CD4-positive, alpha-beta T cell treated with Interleukin-12 subunit alpha and Interleukin-12 subunit beta, for 1 hour (primary cell): Measurements from ENCODE around the gene MAN1B1.

Experiments used
- DNase-seq: peaks from one replicate; pipeline ENCODE4 v3.0.0-alpha.2; 2020

The MAN1B1 gene

DNA sequence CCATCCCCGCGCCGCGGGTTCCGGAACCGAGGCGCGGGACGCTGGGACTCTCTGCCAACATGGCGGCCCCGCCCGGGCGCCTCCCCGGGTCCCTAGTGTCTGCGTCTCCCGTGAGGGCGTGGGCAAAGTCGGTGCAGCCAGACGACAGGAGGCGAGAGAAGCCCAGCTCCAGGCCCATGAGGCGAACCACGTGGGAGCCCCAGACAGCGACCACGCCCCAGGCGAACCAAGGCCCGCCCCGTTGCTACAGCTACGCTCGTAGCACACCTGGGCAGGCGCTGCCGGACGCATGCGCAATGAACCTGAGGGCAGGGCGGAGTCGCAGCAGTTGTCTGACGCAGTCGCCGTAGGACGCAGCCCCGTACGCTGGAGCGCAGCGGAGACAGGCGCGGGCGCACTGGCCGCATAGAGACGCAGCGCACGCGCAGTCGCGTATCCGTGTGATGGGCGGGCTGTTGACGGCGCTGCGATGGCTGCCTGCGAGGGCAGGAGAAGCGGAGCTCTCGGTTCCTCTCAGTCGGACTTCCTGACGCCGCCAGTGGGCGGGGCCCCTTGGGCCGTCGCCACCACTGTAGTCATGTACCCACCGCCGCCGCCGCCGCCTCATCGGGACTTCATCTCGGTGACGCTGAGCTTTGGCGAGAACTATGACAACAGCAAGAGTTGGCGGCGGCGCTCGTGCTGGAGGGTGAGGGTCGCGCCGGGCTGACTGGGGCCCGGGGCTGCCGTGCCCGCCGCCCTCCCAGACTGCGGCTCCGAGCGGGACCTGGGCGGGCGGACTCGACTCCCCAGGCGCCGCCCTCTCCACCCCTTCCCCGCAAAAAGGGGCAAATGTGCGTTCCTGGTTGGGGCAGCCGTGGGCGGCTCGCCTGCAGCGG is at the start of gene MAN1B1:
Gene MAN1B1, plus strand, starts transcription at position 455 of the 878 bp plus-strand sequence. Its CDS starts 15 bp downstream, at position 470.
- DNase-seq, result peak; percentile 100

DNA sequence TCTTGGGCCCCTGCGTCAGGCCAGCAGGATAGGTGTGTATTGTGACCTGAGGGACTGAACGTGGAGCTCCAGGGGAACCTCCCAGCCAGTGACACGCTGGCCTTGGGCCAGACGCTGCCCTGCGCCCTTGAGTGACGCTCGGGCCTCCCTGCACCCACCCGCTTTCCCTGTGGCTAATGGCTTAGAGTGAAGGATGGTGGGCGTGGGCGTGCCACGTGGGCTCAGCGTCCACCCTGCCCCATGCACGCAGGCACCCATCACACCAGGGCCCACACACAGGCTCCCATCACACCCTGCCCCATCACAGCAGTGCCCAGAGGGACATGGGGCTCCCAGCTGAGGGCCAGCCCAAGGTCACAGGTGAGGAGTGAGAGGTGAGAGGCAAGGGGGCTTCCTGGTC is 49.8 kb upstream of the MAN1B1 start:
- DNase-seq, result no peak

DNA sequence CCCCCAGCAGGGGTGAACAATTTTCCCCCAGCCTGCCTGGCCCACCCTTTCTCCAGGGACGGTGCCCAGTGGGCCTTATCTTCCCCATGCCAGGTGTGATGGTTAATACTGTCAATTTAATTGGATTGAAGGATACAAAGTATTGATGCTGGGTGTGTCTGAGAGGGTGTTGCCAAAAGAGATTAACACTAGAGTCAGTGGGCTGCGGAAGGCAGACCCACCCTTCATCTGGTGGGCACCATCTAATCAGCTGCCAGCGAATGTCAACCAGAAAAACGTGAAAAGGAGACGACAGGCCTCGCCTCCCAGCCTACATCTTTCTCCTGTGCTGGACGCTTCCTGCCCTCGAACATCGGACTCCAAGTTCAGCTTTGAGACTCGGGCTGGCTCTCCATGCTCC is 49.3 kb upstream of the MAN1B1 start:
- no peak for DNase-seq

DNA sequence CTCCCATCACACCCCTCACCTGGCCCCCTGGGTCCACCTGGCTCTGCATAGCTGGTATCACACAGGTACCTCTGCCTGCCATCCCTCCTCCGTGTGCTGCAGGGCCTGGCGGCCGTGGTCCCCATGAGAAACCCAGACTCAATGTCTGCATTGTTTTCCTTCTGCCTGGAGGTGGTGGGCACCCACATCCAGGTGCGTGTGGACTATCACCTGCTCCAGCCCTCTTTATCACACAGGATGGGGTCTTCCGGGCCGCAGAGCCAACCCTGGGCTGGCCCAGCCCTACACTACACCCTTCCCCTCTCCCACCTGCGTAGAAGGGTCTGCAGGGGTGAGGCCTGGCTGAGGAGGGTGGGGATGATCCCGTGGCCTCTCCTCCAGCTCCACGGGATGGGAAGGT is 47.9 kb upstream of the MAN1B1 start:
- no peak for DNase-seq

DNA sequence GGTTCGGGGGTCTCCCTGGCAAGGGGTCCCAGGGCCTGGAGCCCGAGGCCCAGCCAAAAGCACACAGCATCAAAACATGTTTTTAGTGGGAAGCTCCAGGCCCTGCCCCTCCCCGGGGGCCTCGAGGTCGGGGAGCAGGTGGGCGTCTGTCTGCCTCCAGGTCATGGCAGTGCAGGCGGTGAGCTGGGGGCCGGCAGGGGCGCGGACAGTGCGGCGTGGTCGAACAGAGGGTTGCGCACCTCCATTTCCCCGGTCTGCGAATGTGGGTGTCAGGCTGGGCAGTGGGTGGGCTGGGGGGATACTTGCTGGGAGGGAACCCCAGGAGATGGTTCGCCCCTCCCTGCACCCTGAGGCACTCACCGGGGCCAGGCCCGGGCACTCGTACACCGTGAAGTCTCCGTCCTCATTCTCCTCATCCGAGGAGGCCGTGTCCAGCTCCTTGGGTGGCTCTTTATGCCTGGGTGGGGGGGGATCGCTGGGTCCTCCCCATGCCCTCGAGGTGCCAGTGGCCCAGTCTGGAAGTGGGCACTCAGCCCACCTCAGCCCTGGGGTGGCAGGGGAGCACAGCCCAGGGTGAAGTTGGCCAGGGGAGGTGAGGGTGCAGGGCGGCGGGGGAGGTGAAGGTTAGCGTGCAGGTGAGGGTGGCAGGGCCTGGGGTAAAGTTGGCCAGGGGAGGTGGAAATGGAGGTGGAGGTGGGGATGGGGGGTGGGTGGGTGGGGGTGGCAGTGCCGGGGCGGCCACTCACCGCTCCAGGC is 47.0 kb upstream of the MAN1B1 start:
- DNase-seq, result no peak

DNA sequence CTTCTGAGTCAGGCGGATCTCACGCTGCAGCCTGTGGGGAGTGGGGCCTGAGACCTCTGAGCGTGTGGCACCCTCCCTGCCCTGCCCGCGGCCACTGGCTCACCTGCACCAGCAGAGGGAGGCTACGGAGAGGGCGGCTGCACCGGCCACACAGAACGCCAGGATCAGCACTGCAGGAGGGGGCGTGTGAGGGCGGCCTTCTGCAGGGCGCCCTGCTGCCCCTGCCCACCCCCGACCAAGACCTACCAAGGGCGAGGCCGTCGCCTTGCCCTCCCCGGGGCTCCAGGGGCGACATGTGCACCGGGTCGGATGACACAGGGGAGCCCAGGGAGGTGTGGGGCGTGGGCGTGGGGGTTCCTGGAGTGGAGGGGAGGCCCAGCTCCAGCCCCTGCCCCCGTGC is 46.2 kb upstream of the MAN1B1 start:
- DNase-seq, result no peak

DNA sequence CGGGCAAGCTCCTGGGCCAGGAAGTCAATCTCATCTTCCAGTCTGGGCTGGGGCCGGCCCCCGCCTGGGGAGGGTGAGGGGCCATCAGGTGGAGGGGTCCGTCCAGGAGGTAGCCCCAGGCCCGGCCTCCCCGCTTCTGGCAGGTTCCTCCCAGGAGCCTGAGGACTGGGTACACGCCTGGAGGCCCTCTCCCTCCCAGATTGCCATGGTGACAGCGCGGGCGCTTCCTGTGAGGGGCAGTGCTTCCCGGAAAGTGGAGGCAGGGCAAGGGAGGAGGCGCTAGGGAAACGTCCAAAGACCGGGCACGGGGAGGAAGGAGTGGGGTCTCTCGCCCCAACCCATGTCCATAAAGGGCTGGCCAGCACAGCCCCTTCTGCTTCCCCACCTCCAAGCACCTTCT is 45.7 kb upstream of the MAN1B1 start:
- no peak for DNase-seq

DNA sequence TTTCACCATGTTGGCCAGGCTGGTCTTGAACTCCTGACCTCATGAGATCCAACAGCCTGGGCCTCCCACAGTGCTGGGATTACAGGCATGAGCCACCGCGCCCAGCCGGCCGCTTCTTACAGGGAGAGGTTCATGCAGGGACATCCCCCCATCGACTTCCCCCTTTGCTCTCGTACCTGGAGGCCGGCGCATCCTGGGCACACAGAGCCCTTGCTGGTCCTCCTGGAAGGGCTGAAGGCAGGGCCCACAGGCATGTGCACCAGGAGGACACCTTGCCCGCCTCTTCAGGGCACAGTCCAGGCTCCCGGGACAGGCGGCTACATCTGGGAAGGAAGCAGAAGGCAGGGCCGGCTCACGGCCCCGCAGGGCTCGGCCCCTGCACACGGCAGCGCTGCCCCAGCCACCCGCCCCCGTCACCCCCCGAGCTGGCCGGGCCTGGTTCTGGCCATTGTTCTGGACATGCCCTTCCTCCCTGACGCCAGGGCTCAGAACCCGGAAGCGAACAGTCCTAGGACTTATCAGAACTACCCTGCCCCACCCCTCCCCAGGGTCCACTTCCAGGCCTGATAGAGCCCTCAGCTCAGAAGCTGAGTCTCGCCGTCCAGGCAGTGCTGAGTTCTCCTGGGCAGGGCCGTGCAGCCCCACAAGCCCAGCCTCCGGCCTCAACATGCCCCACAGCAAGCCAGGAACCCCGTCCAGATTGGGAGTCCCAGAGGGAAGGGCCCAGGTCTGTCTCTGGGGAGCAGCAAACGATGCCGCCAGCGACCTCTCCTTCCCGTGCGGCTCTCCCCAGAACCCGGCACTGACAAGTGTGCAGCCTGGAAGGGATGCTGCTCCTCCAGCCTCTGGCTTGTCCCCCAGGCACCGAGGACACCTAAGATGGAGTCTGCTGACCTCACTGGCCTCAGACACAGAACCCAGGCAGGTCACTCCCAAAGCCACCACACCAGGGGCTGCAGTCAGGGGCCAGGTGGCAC is 43.7 kb upstream of the MAN1B1 start:
- no peak for DNase-seq

DNA sequence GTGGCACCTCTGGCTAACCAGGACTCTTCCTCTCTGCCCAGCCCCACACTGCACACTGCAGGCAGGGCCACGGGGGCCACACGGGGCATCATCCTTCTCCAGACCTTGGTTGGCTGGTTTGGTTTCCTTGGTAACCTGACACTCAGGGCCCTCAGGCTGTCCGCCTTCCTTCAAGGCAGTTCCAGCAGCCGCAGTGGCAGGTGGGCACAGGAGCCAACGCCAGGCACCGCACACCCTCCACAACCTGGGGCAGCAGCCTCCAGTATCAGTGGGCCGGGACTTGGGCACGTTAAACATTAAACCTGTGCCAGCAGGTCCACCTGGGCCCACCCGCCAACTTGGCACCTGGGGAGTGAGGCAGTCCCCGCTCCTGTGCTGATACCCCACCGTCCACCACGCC is 42.7 kb upstream of the MAN1B1 start:
- DNase-seq, result no peak

DNA sequence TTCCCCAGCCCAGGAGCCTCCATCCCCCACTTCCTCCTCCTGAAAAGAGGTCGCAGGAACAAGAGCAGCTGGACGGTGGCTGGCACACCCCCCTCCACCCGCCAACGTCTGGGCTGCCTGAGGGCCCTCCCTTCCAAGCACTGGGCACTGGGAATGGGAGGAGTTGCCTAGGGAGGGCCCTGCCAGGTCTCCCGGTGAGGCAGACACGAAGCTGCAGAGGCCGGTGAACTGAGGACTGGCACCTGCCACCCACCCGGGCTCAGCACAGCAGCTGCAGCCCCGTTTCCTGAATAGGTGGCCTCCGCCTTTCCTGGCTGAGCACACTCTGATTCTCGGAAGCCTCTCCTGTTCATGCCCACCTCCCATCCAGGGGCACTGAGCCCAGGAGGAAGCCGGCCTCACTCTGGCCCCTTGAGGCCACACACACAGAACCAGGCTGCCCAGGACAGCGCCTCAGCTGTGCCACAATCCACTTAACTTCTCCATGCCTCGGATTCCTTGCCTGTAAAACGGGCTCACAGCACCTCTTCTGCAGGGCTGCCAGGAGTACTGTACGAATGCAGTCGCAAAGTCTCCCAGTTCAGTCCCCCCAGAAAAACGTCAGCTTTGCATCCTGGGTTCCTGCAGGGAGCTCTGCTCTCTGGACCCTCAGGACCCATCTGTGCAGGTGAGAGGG is 42.1 kb upstream of the MAN1B1 start:
- DNase-seq, result no peak

DNA sequence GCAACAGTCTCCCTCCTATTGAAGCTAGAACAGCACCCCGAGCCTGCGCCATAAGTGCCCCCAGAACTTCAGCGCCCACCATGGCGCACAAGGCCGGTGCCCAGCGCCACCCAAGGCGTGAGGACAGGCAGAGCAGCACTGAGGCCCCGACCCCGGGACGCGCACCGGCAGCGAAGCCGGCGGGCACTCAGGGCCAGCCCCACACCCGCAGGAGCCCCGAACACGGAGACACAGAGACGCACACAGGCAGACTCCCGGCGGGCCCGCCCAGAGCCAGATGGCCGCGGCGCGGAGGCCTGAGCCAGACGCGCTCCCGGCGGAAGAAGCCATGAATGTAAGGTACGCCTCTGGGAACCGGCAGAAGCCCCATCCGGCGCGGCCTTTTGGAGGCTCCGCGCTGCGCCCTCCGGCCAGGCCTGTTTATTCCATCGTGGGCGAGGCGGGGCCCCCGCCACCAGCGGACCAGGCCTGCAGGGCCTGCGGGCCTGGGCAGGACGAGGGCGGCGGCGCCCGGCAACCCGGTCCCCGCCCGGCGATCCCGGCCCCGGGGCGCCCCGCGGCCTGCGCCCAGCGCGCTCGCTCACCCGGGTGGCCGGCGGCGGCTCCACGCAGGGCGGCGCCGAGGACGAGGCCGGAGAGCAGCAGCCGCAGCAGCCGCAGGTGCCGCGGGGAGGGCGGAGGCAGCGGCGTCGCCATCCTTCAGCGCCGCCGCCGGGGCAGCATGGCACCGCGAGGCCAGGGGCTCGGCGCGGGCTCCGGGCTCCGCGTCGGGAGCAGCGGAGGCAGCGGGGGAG is 41.3 kb upstream of the MAN1B1 start:
- no peak for DNase-seq

DNA sequence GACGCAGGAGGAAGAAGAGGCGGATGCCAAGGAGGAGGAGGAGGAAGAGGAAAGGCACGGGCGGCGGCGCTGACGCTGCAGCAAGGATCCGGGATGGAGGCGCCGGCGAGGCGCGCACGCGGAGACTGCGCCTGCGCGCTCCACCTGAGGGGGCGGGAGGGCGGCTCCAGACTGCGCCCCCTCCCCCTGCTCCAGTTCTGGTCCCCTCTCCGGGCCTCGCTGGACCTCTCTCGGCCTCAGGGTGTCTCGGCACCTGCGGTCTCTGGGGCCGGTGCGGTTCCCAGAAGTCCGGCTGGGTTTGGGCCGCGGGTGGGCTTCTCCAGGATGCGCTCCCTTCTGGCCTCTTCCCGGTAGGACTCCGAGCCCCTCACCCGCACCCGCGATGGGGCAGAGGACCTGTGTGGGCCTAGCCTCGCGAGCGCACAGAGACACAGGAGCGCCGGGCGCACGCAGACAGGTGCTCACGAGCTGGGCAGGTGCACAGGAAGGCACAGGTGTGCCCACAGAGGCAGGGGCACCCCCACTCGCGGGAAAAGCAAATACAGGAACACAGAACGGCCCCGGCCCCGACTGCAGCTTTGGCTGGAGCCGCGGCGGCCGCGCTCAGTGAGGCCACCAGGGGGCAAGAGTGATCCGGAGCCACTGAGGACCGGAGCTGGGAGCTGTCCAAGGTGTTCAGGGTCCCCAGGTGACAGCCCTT is 40.5 kb upstream of the MAN1B1 start, which contains the start of gene NPDC1:
Gene NPDC1, minus strand, starts transcription at position 90 of the 700 bp plus-strand sequence. CDS start 188 bp downstream, outside the sequence.
- DNase-seq, result peak; percentile 86

DNA sequence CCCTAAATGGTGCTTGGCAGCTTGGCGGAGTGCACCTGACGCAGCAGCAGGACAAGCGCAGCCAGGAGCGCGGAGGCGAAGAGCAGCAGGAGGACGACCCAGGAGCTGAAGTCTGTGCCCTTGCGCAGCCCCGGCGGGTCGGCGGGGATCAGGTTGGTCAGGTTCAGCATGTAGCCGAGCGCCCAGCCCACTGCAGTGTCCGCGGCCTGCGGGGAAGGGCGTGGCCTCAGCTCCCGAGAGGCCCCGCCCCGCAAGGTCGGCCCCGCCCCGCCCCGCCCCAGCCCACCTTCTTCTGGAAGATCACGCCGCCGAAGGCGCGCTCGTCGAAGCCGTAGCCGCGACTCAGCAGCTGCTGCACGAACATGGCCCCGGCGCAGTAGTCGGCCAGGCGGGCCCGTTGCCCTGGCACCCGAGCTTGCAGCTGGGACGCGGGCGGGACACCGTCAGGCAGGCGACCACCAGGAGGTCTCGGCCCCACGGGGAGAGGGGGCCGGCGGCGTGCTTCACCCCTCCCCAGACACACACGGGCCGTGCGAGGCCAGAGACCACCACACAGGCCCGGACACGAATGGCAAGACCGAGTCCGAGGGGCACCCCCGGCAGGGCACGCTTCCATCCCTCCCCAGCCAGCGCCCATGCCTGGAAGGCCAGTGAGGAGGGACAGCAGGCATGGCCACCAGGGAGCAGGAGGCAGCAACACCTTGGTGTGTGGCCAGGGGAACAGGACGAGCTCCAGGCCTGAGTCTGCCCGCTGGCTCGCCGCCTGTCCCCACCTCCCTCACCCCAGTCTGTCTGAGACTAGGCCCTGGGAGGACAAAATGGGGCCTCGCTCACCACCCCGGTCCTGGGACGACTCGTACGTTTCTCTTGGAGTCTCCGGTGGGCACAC is 37.9 kb upstream of the MAN1B1 start:
- DNase-seq, result no peak

DNA sequence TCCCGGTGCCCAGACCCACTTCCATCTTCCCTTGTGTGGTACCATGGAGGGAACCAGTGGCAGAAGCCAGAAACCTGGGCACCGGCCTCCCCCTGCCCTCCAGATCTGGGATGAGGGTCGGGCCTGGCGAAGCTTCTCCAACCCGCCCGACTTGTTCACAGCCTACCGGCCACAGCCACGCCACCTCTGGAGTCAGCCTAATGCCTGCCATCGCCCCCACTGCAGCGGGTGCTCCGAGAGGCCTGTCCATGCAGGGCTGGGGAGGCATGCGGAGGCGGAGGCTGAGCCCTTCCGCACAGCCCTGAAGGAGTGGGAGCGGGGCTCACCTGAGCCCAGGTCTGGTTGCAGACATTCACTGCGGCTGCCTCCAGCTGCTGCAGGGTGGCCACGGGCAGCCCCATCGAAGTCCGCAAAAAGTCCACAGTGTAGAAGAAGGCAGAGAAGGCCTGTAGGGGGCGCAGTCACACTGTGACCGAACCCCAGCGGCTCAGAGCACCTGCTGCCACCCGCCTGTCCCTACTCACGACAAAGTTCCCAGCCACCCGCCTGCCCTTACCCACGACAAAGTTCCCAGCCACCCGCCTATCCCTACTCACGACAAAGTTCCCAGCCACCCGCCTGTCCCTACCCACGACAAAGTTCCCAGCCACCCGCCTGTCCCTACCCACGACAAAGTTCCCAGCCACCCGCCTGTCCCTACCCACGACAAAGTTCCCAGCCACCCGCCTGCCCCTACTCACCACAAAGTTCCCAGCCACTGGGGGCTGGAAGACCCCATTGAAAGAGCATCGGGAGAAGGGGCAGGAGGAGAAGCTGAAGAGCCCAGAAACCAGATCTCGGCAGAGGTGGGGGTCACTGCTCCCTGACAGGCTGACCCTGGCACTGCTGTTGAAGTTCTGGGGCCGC is 37.0 kb upstream of the MAN1B1 start:
- peak; percentile 64 for DNase-seq

DNA sequence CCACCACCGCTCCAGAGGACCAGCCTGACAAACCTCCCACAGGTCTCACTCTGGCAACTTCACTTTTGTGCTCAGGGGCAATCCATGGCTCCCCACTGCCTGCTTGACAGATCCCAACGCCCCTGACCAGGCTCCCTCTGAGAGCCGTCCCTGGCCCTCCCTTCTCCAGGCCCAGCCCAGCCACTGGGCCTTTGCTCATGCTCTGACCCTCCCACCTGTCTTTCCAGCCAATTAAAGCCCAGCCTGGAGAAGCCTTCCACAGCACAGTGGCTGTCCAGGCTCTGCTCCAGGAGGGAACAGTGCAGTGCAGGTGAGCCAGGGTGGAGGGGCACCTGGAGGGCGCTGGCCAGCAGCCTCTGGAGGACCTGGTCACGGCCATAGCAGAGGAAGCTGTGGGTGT is 36.2 kb upstream of the MAN1B1 start:
- DNase-seq, result no peak

DNA sequence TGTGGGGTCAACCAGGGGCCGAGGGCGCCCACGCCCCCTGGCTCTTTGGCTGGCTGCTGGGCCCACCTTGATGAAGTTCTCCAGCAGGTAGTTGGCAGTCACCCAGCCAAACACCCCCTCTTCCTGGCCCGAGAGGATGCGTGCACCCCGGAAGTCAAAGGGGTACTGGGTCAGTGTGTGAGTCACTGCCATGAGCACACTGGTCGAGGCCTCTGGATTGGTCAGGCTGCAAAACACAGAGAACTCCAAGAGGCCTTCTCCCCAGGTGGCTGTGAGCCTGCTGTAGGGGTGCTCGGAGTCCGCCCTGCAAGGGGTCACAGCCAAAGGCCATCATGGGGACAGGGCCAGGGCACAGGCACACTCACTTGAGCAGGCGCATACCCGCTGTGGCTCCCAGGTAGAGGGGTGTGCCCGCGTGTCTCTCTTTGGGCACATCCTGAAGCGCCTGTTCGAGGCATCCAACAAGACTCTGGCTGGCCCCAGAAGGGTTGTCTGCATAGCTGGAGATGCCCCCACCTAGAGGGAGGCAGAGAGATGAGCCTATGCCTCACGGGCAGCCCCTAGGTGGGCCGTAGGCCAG is 35.5 kb upstream of the MAN1B1 start:
- no peak for DNase-seq

DNA sequence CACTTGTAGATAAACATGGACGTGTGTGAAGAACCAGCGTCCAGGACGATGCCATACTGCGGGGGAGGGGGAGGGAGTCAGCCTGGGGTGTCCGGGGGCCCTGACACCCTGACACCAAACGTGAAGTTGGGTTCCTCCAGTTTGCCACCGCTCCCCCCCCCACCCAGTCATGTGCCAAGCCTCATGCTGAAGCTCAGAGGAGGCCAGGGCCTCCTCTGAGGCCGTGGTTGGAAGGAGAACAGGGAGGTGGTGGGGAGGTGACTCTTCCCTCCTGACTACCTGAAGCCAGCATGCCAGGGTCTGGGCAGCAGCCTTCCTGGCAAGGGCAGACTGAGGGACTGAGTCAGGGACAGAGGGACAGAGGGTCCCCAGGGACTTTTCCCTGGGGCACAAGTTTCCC is 34.5 kb upstream of the MAN1B1 start:
- DNase-seq, result no peak
